ENCODE data around the gene OLAH.
"Not testable (repeated sequence)": the region's sequence is repeated elsewhere in the genome, so short reads cannot be mapped to it uniquely, and the experiment has no call there.

Gene OLAH

GRCh38 chr10:15043674-15044073, at the start of gene OLAH:
Gene OLAH (plus strand): TSS chr10:15043943. CDS start chr10:15047289, 3,346 bp downstream.
- DNase-seq = no peak

GRCh38 chr10:14995964-14996565, 47.7 kb upstream of the OLAH start:
- no peak for DNase-seq

GRCh38 chr10:15013530-15013929, 30.2 kb upstream of the OLAH start:
- DNase-seq = not testable (repeated sequence)

GRCh38 chr10:15015451-15015850, 28.3 kb upstream of the OLAH start:
- DNase-seq = no peak

- DNase-seq = not testable (repeated sequence)
Measured at GRCh38 chr10:15020966-15021365, 22.8 kb upstream of the OLAH start.

- not testable (repeated sequence) for DNase-seq
Measured at GRCh38 chr10:15023079-15023478, 20.7 kb upstream of the OLAH start.

- DNase-seq = not testable (repeated sequence)
Measured at GRCh38 chr10:15024017-15025004, 19.4 kb upstream of the OLAH start.

- DNase-seq = not testable (repeated sequence)
Measured at GRCh38 chr10:15025040-15025439, 18.7 kb upstream of the OLAH start.

GRCh38 chr10:15027741-15028140, 16.0 kb upstream of the OLAH start:
- no peak for DNase-seq

GRCh38 chr10:15035385-15036301, 8.1 kb upstream of the OLAH start:
- no peak for DNase-seq

GRCh38 chr10:15037691-15038090, 6.1 kb upstream of the OLAH start:
- no peak for DNase-seq

- no peak for DNase-seq
Measured at GRCh38 chr10:15038416-15038815, 5.3 kb upstream of the OLAH start.

- no peak for DNase-seq
Measured at GRCh38 chr10:15045380-15045779, 1.6 kb downstream of the OLAH start.

- DNase-seq = no peak
Measured at GRCh38 chr10:15046626-15047025, 2.9 kb downstream of the OLAH start.

GRCh38 chr10:15049533-15049932, 5.8 kb downstream of the OLAH start:
- DNase-seq = no peak

- no peak for DNase-seq
Measured at GRCh38 chr10:15052121-15052520, 8.4 kb downstream of the OLAH start.

- no peak for DNase-seq
Measured at GRCh38 chr10:15053061-15053460, 9.3 kb downstream of the OLAH start.

- no peak for DNase-seq
Measured at GRCh38 chr10:15058689-15059088, 14.9 kb downstream of the OLAH start.

- no peak for DNase-seq
Measured at GRCh38 chr10:15059914-15060313, 16.2 kb downstream of the OLAH start.

- no peak for DNase-seq
Measured at GRCh38 chr10:15060638-15061037, 16.9 kb downstream of the OLAH start.

GRCh38 chr10:15067154-15067553, 23.4 kb downstream of the OLAH start:
- no peak for DNase-seq

- no peak for DNase-seq
Measured at GRCh38 chr10:15068802-15069201, 25.1 kb downstream of the OLAH start.

GRCh38 chr10:15069230-15069629, 25.5 kb downstream of the OLAH start:
- no peak for DNase-seq

Data from NCI-H345 (cell line).